ENCODE measurements around the gene FREM2.

The FREM2 gene

DNA sequence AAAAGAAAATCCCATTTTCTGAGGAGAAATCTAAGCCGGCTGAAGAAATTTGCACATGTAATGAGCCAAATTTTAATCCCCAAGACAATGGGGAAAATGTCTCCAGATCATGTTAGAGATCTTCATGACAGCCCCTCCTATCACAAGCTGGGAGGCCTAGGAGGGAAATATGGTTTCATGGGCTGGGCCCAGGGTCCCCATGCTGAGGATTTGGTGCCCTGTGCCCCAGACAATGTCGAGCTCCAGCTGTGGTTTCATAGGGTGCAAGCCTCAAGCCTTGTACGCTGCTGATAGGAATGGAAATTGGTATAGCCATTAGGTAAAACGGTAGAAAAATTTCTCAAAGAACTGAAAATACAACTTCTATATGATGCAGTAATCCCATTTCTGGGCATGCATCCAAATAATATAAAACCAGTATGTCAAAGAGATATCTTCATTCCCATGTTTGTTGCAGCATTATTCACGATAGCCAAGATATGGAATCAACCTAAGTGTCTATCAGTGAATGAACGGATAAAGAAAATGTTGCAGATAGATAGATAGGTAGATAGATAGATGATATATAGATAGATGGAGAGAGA is 19.3 kb upstream of the FREM2 start:
- H4K91ac ChIP-seq (ENCODE audit: low read depth, low read length, poor library complexity), result no peak overlapping the region
- H3K4me3 ChIP-seq (ENCODE audit: low read length in 2 of 2), result no peak overlapping the region
- H3K9ac ChIP-seq (ENCODE audit: low read depth, low read length, poor library complexity), result no peak overlapping the region
- H3K9me3 ChIP-seq (replicated peaks in 1 of 2; ENCODE audit: control insufficient read depth in 2 of 2, insufficient read depth in 1 of 2, low read depth in 1 of 2, low read length in 2 of 2), result no peaks in the 10 kb centered on the region
- peaks cover 0 to 2% of the 10 kb centered on the region in 2 donors for H3K4me1 ChIP-seq (ENCODE audit: control insufficient read depth in 2 of 2, insufficient read depth in 1 of 2, low read depth in 1 of 2, low read length in 2 of 2)
- no peak overlapping the region for H3K23ac ChIP-seq (ENCODE audit: low read depth, low read length, poor library complexity)
- H3K14ac ChIP-seq (ENCODE audit: low read length), result no peak overlapping the region
- no peak for DNase-seq (ENCODE audit: low spot score)
- 100% methylated on average over 1 of the region's 6 CpGs; no CpG with 5 or more reads in 1 of the 2 donors for WGBS, 2 donors (ENCODE audit: extremely low coverage in 2 of 2, insufficient read length in 2 of 2, insufficient replicate concordance in 1 of 2)
- H3K4ac ChIP-seq (ENCODE audit: low read length), result no peak overlapping the region
- no peak overlapping the region for H2BK12ac ChIP-seq (ENCODE audit: low read length)
- H2BK15ac ChIP-seq (ENCODE audit: low read length), result no peak overlapping the region
- H3K27me3 ChIP-seq (ENCODE audit: control insufficient read depth in 3 of 3, insufficient read depth in 3 of 3, low read depth in 1 of 3, low read length in 3 of 3), result no peaks in the 10 kb centered on the region
- no peak overlapping the region for H4K8ac ChIP-seq (ENCODE audit: low read depth, low read length)
- H2BK5ac ChIP-seq (ENCODE audit: low read length), result no peak overlapping the region
- H3K27ac ChIP-seq (replicated peaks; ENCODE audit: low read length), result no peak overlapping the region
- peak overlapping the region; percentile 40 for H3K18ac ChIP-seq (ENCODE audit: low read length)
- no peak overlapping the region for H3K4me2 ChIP-seq (ENCODE audit: insufficient read depth, low read length, poor library complexity, severe bottlenecking)
- H2AK5ac ChIP-seq (ENCODE audit: low read depth, low read length), result no peak overlapping the region
- no peak overlapping the region for H2AFZ ChIP-seq (ENCODE audit: low read length)
- no peak overlapping the region for H2BK120ac ChIP-seq (ENCODE audit: low read depth, low read length)
- H3K36me3 ChIP-seq (replicated peaks in 1 of 2; ENCODE audit: control insufficient read depth in 2 of 2, insufficient read depth in 2 of 2, low read length in 2 of 2), result no peaks in the 10 kb centered on the region
- H3K79me1 ChIP-seq (ENCODE audit: low read depth, low read length), result no peaks in the 10 kb centered on the region

DNA sequence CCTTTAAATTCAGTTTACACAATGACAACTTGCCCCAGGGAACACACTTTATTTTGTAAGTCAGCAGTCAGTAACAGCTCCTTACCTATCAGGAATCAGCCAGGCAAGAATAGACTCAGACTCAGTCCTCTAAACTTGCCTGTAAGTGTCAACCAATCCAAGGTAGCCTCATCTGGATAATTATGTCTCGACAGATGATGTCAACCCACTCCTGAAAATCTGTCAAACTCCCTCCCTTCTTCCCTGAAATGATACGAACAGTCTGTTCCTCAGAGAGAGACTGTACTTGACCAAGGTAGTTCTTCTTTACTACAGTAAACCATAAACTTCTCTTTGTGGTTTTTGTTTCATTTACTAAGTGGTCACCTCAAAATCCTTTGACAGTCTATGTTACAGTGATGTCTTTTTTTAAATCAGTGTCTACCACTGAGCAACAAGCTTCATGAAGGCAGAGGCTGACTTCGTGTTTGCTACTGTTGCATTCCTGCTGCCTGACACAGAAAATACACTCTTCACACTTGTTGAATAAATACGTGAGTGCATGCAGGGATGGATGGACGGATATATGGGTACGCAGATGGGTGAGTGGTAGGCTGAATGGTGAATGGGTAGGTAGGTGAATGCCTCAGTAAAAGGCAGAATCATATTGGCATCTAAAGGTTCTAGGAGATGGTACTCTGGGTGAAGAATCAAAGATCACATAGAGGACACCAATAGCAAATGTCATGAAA is 17.5 kb upstream of the FREM2 start:
- Histone ChIP-seq H3K4me2 (ENCODE audit: insufficient read depth, low read length, poor library complexity, severe bottlenecking) (no peak overlapping the region), H3K18ac (ENCODE audit: low read length) (no peak overlapping the region), H4K8ac (ENCODE audit: low read depth, low read length) (no peak overlapping the region), H2BK120ac (ENCODE audit: low read depth, low read length) (no peak overlapping the region), H2AFZ (ENCODE audit: low read length) (no peak overlapping the region), H3K36me3 (replicated peaks in 1 of 2; ENCODE audit: control insufficient read depth in 2 of 2, insufficient read depth in 2 of 2, low read length in 2 of 2) (no peaks in the 10 kb centered on the region), H3K4ac (ENCODE audit: low read length) (no peak overlapping the region), H2BK15ac (ENCODE audit: low read length) (no peak overlapping the region), H3K23ac (ENCODE audit: low read depth, low read length, poor library complexity) (no peak overlapping the region), H3K4me3 (ENCODE audit: low read length in 2 of 2) (no peak overlapping the region), H3K79me1 (ENCODE audit: low read depth, low read length) (no peaks in the 10 kb centered on the region), H3K9me3 (replicated peaks in 1 of 2; ENCODE audit: control insufficient read depth in 2 of 2, insufficient read depth in 1 of 2, low read depth in 1 of 2, low read length in 2 of 2) (no peaks in the 10 kb centered on the region), H3K9ac (ENCODE audit: low read depth, low read length, poor library complexity) (no peak overlapping the region), H4K91ac (ENCODE audit: low read depth, low read length, poor library complexity) (no peak overlapping the region), H2BK12ac (ENCODE audit: low read length) (no peak overlapping the region), H2BK5ac (ENCODE audit: low read length) (no peak overlapping the region), H3K27me3 (ENCODE audit: control insufficient read depth in 3 of 3, insufficient read depth in 3 of 3, low read depth in 1 of 3, low read length in 3 of 3) (no peaks in the 10 kb centered on the region), H3K14ac (ENCODE audit: low read length) (no peak overlapping the region), H3K4me1 (ENCODE audit: control insufficient read depth in 2 of 2, insufficient read depth in 1 of 2, low read depth in 1 of 2, low read length in 2 of 2) (no peaks in the 10 kb centered on the region), H3K27ac (replicated peaks; ENCODE audit: low read length) (no peak overlapping the region), H2AK5ac (ENCODE audit: low read depth, low read length) (no peak overlapping the region)
- no peak for DNase-seq (ENCODE audit: low spot score)
- WGBS, 2 donors (ENCODE audit: extremely low coverage in 2 of 2, insufficient read length in 2 of 2, insufficient replicate concordance in 1 of 2), result no CpG with 5 or more reads among the region's 6 CpGs

DNA sequence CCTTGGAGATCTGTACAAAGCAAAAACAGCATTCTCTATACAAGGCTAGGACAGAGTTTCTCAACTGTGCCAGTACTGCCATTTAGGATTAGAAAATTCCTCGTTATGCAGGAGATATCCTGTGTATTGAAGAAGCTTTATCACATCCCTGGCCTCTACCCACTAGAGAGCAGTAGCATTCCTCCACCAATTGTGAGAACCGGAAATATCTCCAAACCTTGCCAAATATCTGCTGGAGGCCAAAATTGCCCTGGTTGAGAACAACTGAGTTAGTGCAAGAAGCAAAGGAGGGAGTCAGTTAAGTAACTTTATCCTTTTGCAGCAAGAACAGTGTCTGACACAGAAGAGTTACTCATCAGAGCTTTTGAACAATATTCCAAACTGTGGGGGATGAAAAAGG is 16.2 kb upstream of the FREM2 start:
- Histone ChIP-seq H4K91ac (ENCODE audit: low read depth, low read length, poor library complexity) (no peak overlapping the region), H3K14ac (ENCODE audit: low read length) (no peak overlapping the region), H3K4me1 (ENCODE audit: control insufficient read depth in 2 of 2, insufficient read depth in 1 of 2, low read depth in 1 of 2, low read length in 2 of 2) (no peaks in the 10 kb centered on the region), H4K8ac (ENCODE audit: low read depth, low read length) (no peak overlapping the region), H2BK15ac (ENCODE audit: low read length) (no peak overlapping the region), H3K9me3 (replicated peaks in 1 of 2; ENCODE audit: control insufficient read depth in 2 of 2, insufficient read depth in 1 of 2, low read depth in 1 of 2, low read length in 2 of 2) (no peaks in the 10 kb centered on the region), H3K4me3 (ENCODE audit: low read length in 2 of 2) (no peak overlapping the region), H3K18ac (ENCODE audit: low read length) (no peak overlapping the region), H2AFZ (ENCODE audit: low read length) (peak overlapping the region; percentile 30), H3K9ac (ENCODE audit: low read depth, low read length, poor library complexity) (no peak overlapping the region), H2BK120ac (ENCODE audit: low read depth, low read length) (no peak overlapping the region), H2BK5ac (ENCODE audit: low read length) (no peak overlapping the region), H3K23ac (ENCODE audit: low read depth, low read length, poor library complexity) (no peak overlapping the region), H3K36me3 (replicated peaks in 1 of 2; ENCODE audit: control insufficient read depth in 2 of 2, insufficient read depth in 2 of 2, low read length in 2 of 2) (no peaks in the 10 kb centered on the region), H3K4ac (ENCODE audit: low read length) (no peak overlapping the region), H3K27ac (replicated peaks; ENCODE audit: low read length) (no peak overlapping the region), H3K27me3 (ENCODE audit: control insufficient read depth in 3 of 3, insufficient read depth in 3 of 3, low read depth in 1 of 3, low read length in 3 of 3) (no peaks in the 10 kb centered on the region), H3K4me2 (ENCODE audit: insufficient read depth, low read length, poor library complexity, severe bottlenecking) (no peak overlapping the region), H2AK5ac (ENCODE audit: low read depth, low read length) (no peak overlapping the region), H3K79me1 (ENCODE audit: low read depth, low read length) (no peaks in the 10 kb centered on the region), H2BK12ac (ENCODE audit: low read length) (no peak overlapping the region)
- no CpG with 5 or more reads among the region's 2 CpGs for WGBS, 2 donors (ENCODE audit: extremely low coverage in 2 of 2, insufficient read length in 2 of 2, insufficient replicate concordance in 1 of 2)
- no peak for DNase-seq (ENCODE audit: low spot score)

DNA sequence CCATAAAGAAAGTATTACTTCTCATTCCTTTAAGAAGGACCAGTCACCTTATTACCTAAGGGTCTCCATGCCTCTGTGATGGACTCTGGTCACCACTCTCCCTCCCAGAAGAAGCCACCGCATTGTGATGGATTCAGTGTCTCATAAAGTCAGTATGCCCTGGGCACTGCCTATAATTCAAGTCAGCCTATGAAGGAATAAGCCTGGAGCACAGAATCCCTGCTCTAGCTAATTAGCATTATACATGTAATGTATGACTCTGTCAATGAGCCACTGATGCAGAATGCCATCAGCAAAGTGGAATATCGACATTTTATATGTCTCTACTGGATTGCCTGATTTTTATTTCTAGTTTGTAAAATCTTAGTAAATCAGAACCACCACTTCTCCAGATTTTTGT is 14.9 kb upstream of the FREM2 start:
- Histone ChIP-seq H3K36me3 (replicated peaks in 1 of 2; ENCODE audit: control insufficient read depth in 2 of 2, insufficient read depth in 2 of 2, low read length in 2 of 2) (no peaks in the 10 kb centered on the region), H3K18ac (ENCODE audit: low read length) (no peak overlapping the region), H3K4me3 (ENCODE audit: low read length in 2 of 2) (no peak overlapping the region), H3K23ac (ENCODE audit: low read depth, low read length, poor library complexity) (no peak overlapping the region), H2BK12ac (ENCODE audit: low read length) (no peak overlapping the region), H3K9me3 (replicated peaks in 1 of 2; ENCODE audit: control insufficient read depth in 2 of 2, insufficient read depth in 1 of 2, low read depth in 1 of 2, low read length in 2 of 2) (no peaks in the 10 kb centered on the region), H3K27ac (replicated peaks; ENCODE audit: low read length) (no peak overlapping the region), H3K27me3 (ENCODE audit: control insufficient read depth in 3 of 3, insufficient read depth in 3 of 3, low read depth in 1 of 3, low read length in 3 of 3) (no peaks in the 10 kb centered on the region), H2AFZ (ENCODE audit: low read length) (no peak overlapping the region), H3K14ac (ENCODE audit: low read length) (no peak overlapping the region), H4K8ac (ENCODE audit: low read depth, low read length) (no peak overlapping the region), H2BK120ac (ENCODE audit: low read depth, low read length) (no peak overlapping the region), H3K4me2 (ENCODE audit: insufficient read depth, low read length, poor library complexity, severe bottlenecking) (no peak overlapping the region), H3K4me1 (ENCODE audit: control insufficient read depth in 2 of 2, insufficient read depth in 1 of 2, low read depth in 1 of 2, low read length in 2 of 2) (no peaks in the 10 kb centered on the region), H2BK15ac (ENCODE audit: low read length) (no peak overlapping the region), H3K9ac (ENCODE audit: low read depth, low read length, poor library complexity) (no peak overlapping the region), H2BK5ac (ENCODE audit: low read length) (no peak overlapping the region), H4K91ac (ENCODE audit: low read depth, low read length, poor library complexity) (no peak overlapping the region), H3K4ac (ENCODE audit: low read length) (no peak overlapping the region), H3K79me1 (ENCODE audit: low read depth, low read length) (no peaks in the 10 kb centered on the region), H2AK5ac (ENCODE audit: low read depth, low read length) (no peak overlapping the region)
- DNase-seq (ENCODE audit: low spot score), result no peak
- WGBS, 2 donors (ENCODE audit: extremely low coverage in 2 of 2, insufficient read length in 2 of 2, insufficient replicate concordance in 1 of 2), result no CpG with 5 or more reads among the region's 2 CpGs
